GM18519 (cell line): Measurements from ENCODE around the gene ZDHHC18.
"Not testable (repeated sequence)": the region's sequence is repeated elsewhere in the genome, so short reads cannot be mapped to it uniquely, and the experiment has no call there.

Source experiments
- ATAC-seq: cut with Tn5 transposase; IDR thresholded peaks from one replicate; pipeline ENCODE4 v1.9.1; 2021; ENCODE audit warnings: mild to moderate bottlenecking, moderate library complexity; ENCODE audit not compliant: unreplicated experiment, low FRiP score

The ZDHHC18 gene

GRCh38 chr1:26790551-26790953 is 35.9 kb upstream of the ZDHHC18 start:
- no peak for ATAC-seq

GRCh38 chr1:26791148-26791547 is 35.3 kb upstream of the ZDHHC18 start:
- no peak for ATAC-seq

- no peak for ATAC-seq
Measured at GRCh38 chr1:26791626-26792025, 34.9 kb upstream of the ZDHHC18 start.

- ATAC-seq: no peak
Measured at GRCh38 chr1:26792924-26793323, 33.6 kb upstream of the ZDHHC18 start.

- no peak for ATAC-seq
Measured at GRCh38 chr1:26794391-26794790, 32.1 kb upstream of the ZDHHC18 start.

GRCh38 chr1:26797627-26798026 is 28.9 kb upstream of the ZDHHC18 start:
- ATAC-seq: no peak

- ATAC-seq: no peak
Measured at GRCh38 chr1:26799479-26800142, 26.9 kb upstream of the ZDHHC18 start.

GRCh38 chr1:26803932-26804331 is 22.6 kb upstream of the ZDHHC18 start:
- ATAC-seq: not testable (repeated sequence)

- ATAC-seq: not testable (repeated sequence)
Measured at GRCh38 chr1:26810105-26810504, 16.4 kb upstream of the ZDHHC18 start.

GRCh38 chr1:26811057-26811456 is 15.4 kb upstream of the ZDHHC18 start:
- no peak for ATAC-seq

GRCh38 chr1:26811708-26812107 is 14.8 kb upstream of the ZDHHC18 start:
- ATAC-seq: no peak

GRCh38 chr1:26814377-26814776 is 12.1 kb upstream of the ZDHHC18 start:
- ATAC-seq: no peak

- no peak for ATAC-seq
Measured at GRCh38 chr1:26814893-26815292, 11.6 kb upstream of the ZDHHC18 start.

- ATAC-seq: peak; percentile 61
Measured at GRCh38 chr1:26820784-26821269, 5.7 kb upstream of the ZDHHC18 start.

- no peak for ATAC-seq
Measured at GRCh38 chr1:26822737-26823395, 3.6 kb upstream of the ZDHHC18 start.

GRCh38 chr1:26824731-26825130 is 1.8 kb upstream of the ZDHHC18 start:
- ATAC-seq: no peak

GRCh38 chr1:26827106-26827604 is 667 bp downstream of the ZDHHC18 start:
- ATAC-seq: no peak

GRCh38 chr1:26827663-26828062 is 1.2 kb downstream of the ZDHHC18 start:
- ATAC-seq: no peak

GRCh38 chr1:26828411-26828991 is 2.0 kb downstream of the ZDHHC18 start:
- ATAC-seq: no peak

GRCh38 chr1:26829184-26829911 is 2.9 kb downstream of the ZDHHC18 start:
- ATAC-seq: no peak

GRCh38 chr1:26831059-26831458 is 4.6 kb downstream of the ZDHHC18 start:
- ATAC-seq: no peak
